Tibial nerve (tissue), 4 donors: ENCODE results near the gene DHFR.

Experiments used
- EP300 ChIP-seq, 2 donors: sonication (generic); formaldehyde crosslinking; IDR thresholded peaks; one replicate each; pipeline ENCODE4 v1.6.1; 2017; ENCODE audit warnings: antibody characterized with exemption in 2 of 2, mild to moderate bottlenecking in 1 of 2
- POLR2A ChIP-seq, 2 donors: fragments of 450-650 bp; IDR thresholded peaks; one replicate each; pipeline ENCODE4 v1.6.1; 2017; ENCODE audit warnings: antibody characterized with exemption in 2 of 2, mild to moderate bottlenecking in 2 of 2, moderate library complexity in 2 of 2
- TF ChIP-seq, protein P1 (sequence below), 5 experiments: fragments of 200-600 bp in 3 of 5; fragments of 450-650 bp in 2 of 5; sonication (generic) in 3 of 5; IDR thresholded peaks; one replicate each; pipeline ENCODE4 v1.5.1; 2016 to 2019; ENCODE audit warnings: antibody characterized with exemption in 5 of 5, mild to moderate bottlenecking in 3 of 5, moderate library complexity in 2 of 5

DNA sequence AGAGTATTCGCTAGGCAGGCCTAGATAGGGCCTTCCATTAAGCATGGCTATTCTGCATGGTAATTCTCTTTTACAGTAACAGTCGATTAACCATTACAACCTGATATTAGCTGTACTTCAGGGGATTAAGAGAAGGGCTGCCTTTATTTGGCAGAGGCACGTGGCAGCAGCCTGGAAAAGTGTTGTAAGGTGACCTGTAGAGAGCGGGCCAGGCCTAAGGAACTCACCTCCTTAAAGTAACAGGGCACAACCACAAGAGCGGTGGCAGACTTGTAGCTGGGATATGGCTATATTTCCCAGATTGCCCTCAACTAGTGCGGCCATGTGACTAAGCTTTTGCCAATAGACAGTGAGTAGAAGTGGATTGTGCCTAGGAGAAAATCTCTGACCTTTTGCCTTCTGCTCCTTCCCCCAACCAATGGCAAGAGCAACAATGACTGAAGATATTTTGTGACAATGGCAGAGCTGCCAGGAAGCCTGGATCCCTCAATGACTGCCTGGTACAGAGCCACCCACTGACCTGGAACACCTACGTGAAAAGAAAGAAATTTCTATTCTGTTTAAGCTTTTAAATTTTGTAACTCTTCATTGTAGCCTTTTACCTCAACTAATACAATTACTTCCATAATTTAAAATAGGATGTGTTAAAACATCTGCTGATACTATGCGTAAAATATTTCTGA, 65.8 kb downstream of the DHFR start:
- TF ChIP-seq, protein P1, sequence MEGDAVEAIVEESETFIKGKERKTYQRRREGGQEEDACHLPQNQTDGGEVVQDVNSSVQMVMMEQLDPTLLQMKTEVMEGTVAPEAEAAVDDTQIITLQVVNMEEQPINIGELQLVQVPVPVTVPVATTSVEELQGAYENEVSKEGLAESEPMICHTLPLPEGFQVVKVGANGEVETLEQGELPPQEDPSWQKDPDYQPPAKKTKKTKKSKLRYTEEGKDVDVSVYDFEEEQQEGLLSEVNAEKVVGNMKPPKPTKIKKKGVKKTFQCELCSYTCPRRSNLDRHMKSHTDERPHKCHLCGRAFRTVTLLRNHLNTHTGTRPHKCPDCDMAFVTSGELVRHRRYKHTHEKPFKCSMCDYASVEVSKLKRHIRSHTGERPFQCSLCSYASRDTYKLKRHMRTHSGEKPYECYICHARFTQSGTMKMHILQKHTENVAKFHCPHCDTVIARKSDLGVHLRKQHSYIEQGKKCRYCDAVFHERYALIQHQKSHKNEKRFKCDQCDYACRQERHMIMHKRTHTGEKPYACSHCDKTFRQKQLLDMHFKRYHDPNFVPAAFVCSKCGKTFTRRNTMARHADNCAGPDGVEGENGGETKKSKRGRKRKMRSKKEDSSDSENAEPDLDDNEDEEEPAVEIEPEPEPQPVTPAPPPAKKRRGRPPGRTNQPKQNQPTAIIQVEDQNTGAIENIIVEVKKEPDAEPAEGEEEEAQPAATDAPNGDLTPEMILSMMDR (IDR thresholded peaks at IDR 0.05) = no peak
- TF ChIP-seq EP300 (IDR thresholded peaks at IDR 0.05) (no peak), POLR2A (IDR thresholded peaks at IDR 0.05) (no peak)
